Activated CD4-positive, alpha-beta T cell treated with anti-CD3 and anti-CD28 coated beads, Interleukin-2, amount 10 ng/mL, durations not matched to agents 7 days and 5 days (primary cell): ENCODE data around the gene ADD3. TPM values are rescaled to one million over a fixed set of nuclear protein-coding genes. Genes with fewer than 3 reads are reported as not detected.

Source experiments
- CTCF ChIA-PET: fragments of 350-600 bp; sonication (Branson Sonifier 250); formaldehyde crosslinking; loops from one replicate; lab custom pipeline; 2021; ENCODE audit warnings: antibody characterized with exemption; lab: Charles Lee
- POLR2A ChIA-PET: fragments of 350-600 bp; sonication (Branson Sonifier 250); formaldehyde crosslinking; loops from one replicate; lab custom pipeline; 2021; ENCODE audit warnings: antibody characterized with exemption; lab: Charles Lee
- DNase-seq: peaks from one replicate; pipeline ENCODE4 v3.0.0-alpha.2; 2020
- H3K27ac Mint-ChIP-seq: one replicate; pipeline ENCODE4 v1.8.0; 2021; ENCODE audit warnings: mild to moderate bottlenecking, moderate library complexity, mixed read lengths
- H3K27me3 Mint-ChIP-seq: one replicate; pipeline ENCODE4 v1.8.0; 2021; ENCODE audit warnings: mixed read lengths
- H3K36me3 Mint-ChIP-seq: one replicate; pipeline ENCODE4 v1.8.0; 2021; ENCODE audit warnings: low read depth, mixed read lengths
- H3K4me1 Mint-ChIP-seq: one replicate; pipeline ENCODE4 v1.8.0; 2021; ENCODE audit warnings: mixed read lengths
- H3K4me3 Mint-ChIP-seq: one replicate; pipeline ENCODE4 v1.8.0; 2021; ENCODE audit warnings: mild to moderate bottlenecking, moderate library complexity, mixed read lengths
- H3K9me3 Mint-ChIP-seq: one replicate; pipeline ENCODE4 v1.8.0; 2021; ENCODE audit warnings: mixed read lengths
- total RNA-seq, 2 experiments: library from RNA; stranded (reverse); gene quantifications; one replicate each; pipeline ENCODE4 v1.2.3, GENCODE V29; 2021

The ADD3 gene
- total RNA-seq, 2 experiments from 2014 or later: 360 to 444 TPM

DNA sequence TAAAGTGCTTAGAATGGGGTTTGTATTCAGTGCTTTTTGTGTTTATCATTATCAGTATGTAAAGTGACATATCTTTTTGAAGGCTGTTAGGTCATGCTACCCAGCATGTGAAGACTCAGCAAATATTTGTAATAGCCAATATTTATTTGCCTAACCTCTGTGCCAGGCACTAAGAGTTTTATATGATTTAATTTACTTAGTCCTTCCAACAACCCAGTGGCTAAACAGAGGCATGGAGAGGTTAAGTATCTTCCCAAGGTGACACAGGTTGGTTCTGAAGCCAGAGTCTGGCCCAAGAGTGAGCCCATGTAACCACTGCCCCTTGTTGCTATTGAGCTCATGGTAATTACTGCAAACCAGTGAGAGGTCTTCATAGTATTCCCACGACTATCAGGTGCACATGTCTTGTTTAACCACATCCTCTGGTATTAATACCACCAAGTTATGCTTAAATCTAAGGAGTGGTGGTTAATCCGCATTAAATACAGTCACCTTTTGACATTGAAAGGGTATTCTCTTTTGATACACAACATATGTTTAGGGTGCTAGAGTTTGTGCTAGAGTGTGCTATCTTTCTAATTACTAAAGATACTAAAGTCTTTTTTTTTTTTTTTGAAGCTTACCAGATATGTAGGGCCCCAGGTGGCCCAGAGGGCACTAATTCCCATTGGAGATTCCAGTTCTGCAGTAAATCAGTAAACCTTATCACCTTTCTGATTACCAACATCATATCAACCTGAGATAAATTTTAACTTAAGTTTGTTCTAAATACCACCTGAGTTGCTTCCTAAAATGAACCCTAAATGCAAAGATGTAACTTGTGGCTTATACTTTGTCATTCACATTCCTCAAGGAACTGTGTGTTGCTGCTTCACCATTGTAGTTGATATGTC, 2.9 kb downstream of the ADD3 start:
- no peak overlapping the region for H3K4me3 Mint-ChIP-seq
- peak overlapping the region; percentile 93 for H3K27ac Mint-ChIP-seq
- no peak for DNase-seq
- H3K27me3 Mint-ChIP-seq: no peaks in the 10 kb centered on the region
- POLR2A ChIA-PET: interaction anchor here (0.6 to 0.7 kb wide), 2 partner anchors 57 to 862 kb away, joined by 3 to 5 read pairs; no protein-coding TSS in a partner anchor
- H3K36me3 Mint-ChIP-seq: peaks cover 30% of the 10 kb centered on the region
- H3K9me3 Mint-ChIP-seq: no peaks in the 10 kb centered on the region
- peaks cover 56% of the 10 kb centered on the region for H3K4me1 Mint-ChIP-seq
- CTCF ChIA-PET: interaction anchor here (0.6 to 1.1 kb wide), 4 partner anchors 49 to 197 kb away, joined by 3 to 4 read pairs (median 3); no protein-coding TSS in a partner anchor

- peaks cover 38% of the 10 kb centered on the region for H3K36me3 Mint-ChIP-seq
- no peak for DNase-seq
- no peaks in the 10 kb centered on the region for H3K9me3 Mint-ChIP-seq
- POLR2A ChIA-PET: interaction anchor here (0.6 kb wide), 1 partner anchor 861 kb away, joined by 3 read pairs; no protein-coding TSS in a partner anchor
- H3K4me3 Mint-ChIP-seq: peak overlapping the region; percentile 31
- peaks cover 65% of the 10 kb centered on the region for H3K4me1 Mint-ChIP-seq
- CTCF ChIA-PET: no interaction called here
- no peak overlapping the region for H3K27ac Mint-ChIP-seq
- H3K27me3 Mint-ChIP-seq: no peaks in the 10 kb centered on the region
Measured at GRCh38 chr10:110011681-110012080, 3.9 kb downstream of the ADD3 start.

- Mint-ChIP-seq H3K27ac (peak overlapping the region; percentile 85), H3K36me3 (peaks cover 51% of the 10 kb centered on the region), H3K4me3 (peak overlapping the region; percentile 45), H3K4me1 (peaks cover 82% of the 10 kb centered on the region), H3K27me3 (no peaks in the 10 kb centered on the region), H3K9me3 (no peaks in the 10 kb centered on the region)
- ChIA-PET POLR2A (no interaction called here), CTCF (interaction anchor here (1.7 kb wide), 1 partner anchor 33 kb away, joined by 4 read pairs; no protein-coding TSS in a partner anchor)
- DNase-seq: peak; percentile 51
Measured at GRCh38 chr10:110013630-110014293, 6.0 kb downstream of the ADD3 start.

- H3K27me3 Mint-ChIP-seq: no peaks in the 10 kb centered on the region
- peaks cover 81% of the 10 kb centered on the region for H3K4me1 Mint-ChIP-seq
- no peaks in the 10 kb centered on the region for H3K9me3 Mint-ChIP-seq
- H3K27ac Mint-ChIP-seq: no peak overlapping the region
- no peak overlapping the region for H3K4me3 Mint-ChIP-seq
- DNase-seq: no peak
- CTCF ChIA-PET: interaction anchor here (0.5 to 1.3 kb wide), 2 partner anchors 30 to 53 kb away, joined by 3 read pairs; no protein-coding TSS in a partner anchor
- H3K36me3 Mint-ChIP-seq: peaks cover 54% of the 10 kb centered on the region
- POLR2A ChIA-PET: interaction anchor here (0.6 kb wide), 1 partner anchor 63 kb away, joined by 4 read pairs; no protein-coding TSS in a partner anchor
Measured at GRCh38 chr10:110016039-110016438, 8.3 kb downstream of the ADD3 start.

GRCh38 chr10:110017052-110017451, 9.3 kb downstream of the ADD3 start:
- no peak for DNase-seq
- Mint-ChIP-seq H3K36me3 (peaks cover 56% of the 10 kb centered on the region), H3K27me3 (no peaks in the 10 kb centered on the region), H3K9me3 (no peaks in the 10 kb centered on the region), H3K4me1 (peaks cover 80% of the 10 kb centered on the region), H3K4me3 (no peak overlapping the region), H3K27ac (peak overlapping the region; percentile 33)
- CTCF ChIA-PET: interaction anchor here (1.3 kb wide), 1 partner anchor 52 kb away, joined by 3 read pairs; no protein-coding TSS in a partner anchor
- POLR2A ChIA-PET: no interaction called here

- peaks cover 78% of the 10 kb centered on the region for H3K4me1 Mint-ChIP-seq
Measured at GRCh38 chr10:110017907-110018306, 10.1 kb downstream of the ADD3 start.

GRCh38 chr10:110020265-110020664, 12.5 kb downstream of the ADD3 start:
- no peak overlapping the region for H3K27ac Mint-ChIP-seq
- no peak overlapping the region for H3K4me3 Mint-ChIP-seq
- peaks cover 59% of the 10 kb centered on the region for H3K36me3 Mint-ChIP-seq
- DNase-seq: no peak
- H3K9me3 Mint-ChIP-seq: peaks cover 5% of the 10 kb centered on the region
- no peaks in the 10 kb centered on the region for H3K27me3 Mint-ChIP-seq
- ChIA-PET POLR2A (no interaction called here), CTCF (no interaction called here)
- H3K4me1 Mint-ChIP-seq: peaks cover 72% of the 10 kb centered on the region

More at GRCh38 chr10:110017907-110018306, 10.1 kb downstream of the ADD3 start:
- no peak for DNase-seq
- Mint-ChIP-seq H3K9me3 (no peaks in the 10 kb centered on the region), H3K27ac (no peak overlapping the region), H3K4me3 (no peak overlapping the region), H3K27me3 (no peaks in the 10 kb centered on the region), H3K36me3 (peaks cover 58% of the 10 kb centered on the region)
- POLR2A ChIA-PET: no interaction called here
- CTCF ChIA-PET: interaction anchor here (0.9 kb wide), 1 partner anchor 55 kb away, joined by 4 read pairs; no protein-coding TSS in a partner anchor

DNA sequence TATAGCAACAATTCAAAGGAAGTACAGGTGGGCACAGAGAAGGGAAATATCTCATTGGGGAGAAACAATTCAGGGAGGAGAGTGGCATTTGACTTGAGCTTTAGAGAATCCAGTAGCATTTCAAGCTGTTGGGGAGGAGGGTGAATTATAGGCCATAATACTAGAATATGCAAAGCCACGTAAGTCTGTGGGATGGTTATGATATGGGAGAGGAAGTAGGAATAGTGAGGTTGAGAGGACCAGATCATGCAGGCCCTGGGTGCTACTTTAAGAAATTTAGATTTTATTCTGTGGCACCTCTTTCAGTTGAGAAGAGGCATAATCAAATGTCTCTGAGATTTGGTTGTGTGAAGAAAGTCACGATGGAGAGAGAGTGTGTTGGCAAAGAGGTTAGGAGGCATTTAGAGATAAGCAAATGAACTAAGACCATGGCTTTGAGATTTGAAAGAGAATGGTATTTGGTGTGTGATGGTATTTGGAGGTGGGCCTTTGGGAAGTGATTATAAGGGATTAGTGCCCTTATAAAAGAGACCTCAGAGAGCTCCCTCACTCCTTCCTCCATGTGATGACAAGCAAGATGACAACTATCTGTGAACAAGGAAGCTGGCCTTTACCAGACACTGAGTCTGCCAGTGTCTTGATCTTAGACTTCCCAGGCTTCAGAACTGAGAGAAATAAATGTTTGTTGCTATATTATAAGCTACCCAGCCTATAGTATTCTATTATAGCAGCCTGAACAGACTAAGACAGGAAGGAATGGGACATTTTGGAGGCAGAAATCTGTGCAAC, 15.1 kb downstream of the ADD3 start:
- peaks cover 5% of the 10 kb centered on the region for H3K9me3 Mint-ChIP-seq
- peaks cover 54% of the 10 kb centered on the region for H3K36me3 Mint-ChIP-seq
- H3K27ac Mint-ChIP-seq: peak overlapping the region; percentile 55
- POLR2A ChIA-PET: no interaction called here
- H3K27me3 Mint-ChIP-seq: no peaks in the 10 kb centered on the region
- CTCF ChIA-PET: interaction anchor here (0.5 to 1.7 kb wide), 3 partner anchors 9 to 208 kb away, joined by 3 to 4 read pairs (median 3); no protein-coding TSS in a partner anchor
- H3K4me3 Mint-ChIP-seq: no peak overlapping the region
- H3K4me1 Mint-ChIP-seq: peaks cover 62% of the 10 kb centered on the region
- no peak for DNase-seq

DNA sequence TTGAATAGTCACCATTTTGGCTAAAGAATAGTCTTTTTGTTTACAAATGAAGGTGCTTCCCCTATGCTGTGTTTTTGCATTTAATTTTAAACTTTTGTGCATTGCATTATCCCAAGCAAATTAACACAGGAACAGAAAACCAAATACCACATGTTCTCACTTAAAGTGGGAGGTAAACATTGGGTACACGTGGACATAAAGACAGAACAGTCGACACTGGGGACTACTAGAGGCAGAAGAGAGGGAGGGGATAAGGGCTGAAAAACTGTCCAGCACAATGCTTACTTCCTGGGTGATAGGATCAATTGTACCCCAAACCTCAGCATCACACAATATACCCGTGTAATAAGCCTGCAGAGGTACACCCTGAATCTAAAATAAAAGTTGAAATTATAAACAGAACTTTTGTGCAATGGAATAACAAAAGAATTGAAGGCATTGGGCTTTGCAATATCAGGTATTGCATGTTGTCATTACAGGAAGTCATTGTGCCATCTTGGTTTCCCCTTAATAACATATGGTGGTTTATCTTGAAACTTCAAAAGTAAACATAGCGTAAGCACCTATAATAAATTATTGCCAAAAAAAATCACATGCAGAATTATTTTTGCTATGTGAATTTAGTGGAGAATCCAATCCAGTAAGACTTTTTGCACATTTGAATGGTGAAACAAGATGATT, 16.1 kb downstream of the ADD3 start:
- Mint-ChIP-seq H3K27ac (no peak overlapping the region), H3K27me3 (no peaks in the 10 kb centered on the region), H3K36me3 (peaks cover 49% of the 10 kb centered on the region), H3K4me1 (peaks cover 59% of the 10 kb centered on the region), H3K4me3 (no peak overlapping the region), H3K9me3 (peaks cover 5% of the 10 kb centered on the region)
- POLR2A ChIA-PET: no interaction called here
- no peak for DNase-seq
- CTCF ChIA-PET: interaction anchor here (1.7 kb wide), 1 partner anchor 8 kb away, joined by 4 read pairs; no protein-coding TSS in a partner anchor

- DNase-seq: no peak
- ChIA-PET CTCF (interaction anchor here (1.3 to 2.4 kb wide), 2 partner anchors 10 to 16 kb away, joined by 3 to 7 read pairs; no protein-coding TSS in a partner anchor), POLR2A (no interaction called here)
- Mint-ChIP-seq H3K27ac (no peak overlapping the region), H3K4me3 (no peak overlapping the region), H3K27me3 (no peaks in the 10 kb centered on the region), H3K9me3 (no peaks in the 10 kb centered on the region), H3K4me1 (peaks cover 42% of the 10 kb centered on the region), H3K36me3 (peaks cover 28% of the 10 kb centered on the region)
Measured at GRCh38 chr10:110029450-110029849, 21.7 kb downstream of the ADD3 start.

DNA sequence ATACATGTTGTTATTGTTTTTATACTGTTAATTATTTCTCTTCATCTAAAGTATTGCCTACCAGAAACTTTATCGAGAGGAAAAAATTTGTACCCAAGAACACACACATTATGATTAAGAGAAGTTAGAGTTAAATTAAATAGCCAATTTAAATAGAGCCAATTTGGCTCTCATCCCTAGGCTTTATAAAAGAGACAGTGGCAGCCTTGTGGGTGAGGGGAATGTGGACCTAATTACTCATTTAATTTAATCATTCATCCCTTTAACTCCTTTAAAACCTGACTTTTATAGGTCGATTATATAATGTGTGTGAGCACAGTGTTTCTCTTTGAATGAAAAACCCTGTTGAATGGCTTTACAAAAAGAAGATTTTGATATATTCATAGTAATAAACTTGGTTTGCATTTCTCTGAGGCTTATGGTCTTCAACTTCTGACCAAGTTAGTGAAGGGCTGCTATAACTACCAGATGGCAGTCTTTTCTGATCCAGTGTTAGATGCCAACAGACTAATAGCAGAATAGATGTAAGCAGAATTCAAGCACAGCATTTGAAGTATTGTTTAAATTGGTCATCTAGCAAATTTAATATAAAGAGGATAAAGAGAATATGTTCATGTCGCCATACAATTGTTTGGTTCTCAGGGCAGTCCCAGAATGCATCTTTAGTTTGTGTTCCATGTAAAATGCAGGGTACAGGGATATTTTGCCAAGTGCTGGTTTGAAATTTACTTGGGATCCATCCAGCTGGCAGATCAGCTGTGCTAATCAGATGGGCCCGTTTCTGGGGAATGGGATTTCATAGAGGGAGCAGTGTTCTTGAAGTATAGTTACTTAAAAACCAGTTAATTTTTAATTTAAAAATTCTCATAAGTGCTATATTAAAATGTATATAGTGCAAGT, 25.3 kb downstream of the ADD3 start:
- H3K4me3 Mint-ChIP-seq: no peak overlapping the region
- peaks cover 14% of the 10 kb centered on the region for H3K36me3 Mint-ChIP-seq
- POLR2A ChIA-PET: no interaction called here
- CTCF ChIA-PET: interaction anchor here (0.6 kb wide), 1 partner anchor 82 kb away, joined by 4 read pairs; no protein-coding TSS in a partner anchor
- no peaks in the 10 kb centered on the region for H3K9me3 Mint-ChIP-seq
- H3K27ac Mint-ChIP-seq: no peak overlapping the region
- H3K4me1 Mint-ChIP-seq: peaks cover 44% of the 10 kb centered on the region
- no peak for DNase-seq
- H3K27me3 Mint-ChIP-seq: no peaks in the 10 kb centered on the region
